NCI-H345 treated with DMSO at 0.1 percent for 48 hours (cell line): ENCODE results near the gene VASH2.
"Not testable (repeated sequence)": the region's sequence is repeated elsewhere in the genome, so short reads cannot be mapped to it uniquely, and the experiment has no call there.

Experiments
- DNase-seq: peaks from one replicate; lab custom pipeline; 2025; ENCODE audit not compliant: unreplicated experiment; lab: John Stamatoyannopoulos, UW

The VASH2 gene

DNA sequence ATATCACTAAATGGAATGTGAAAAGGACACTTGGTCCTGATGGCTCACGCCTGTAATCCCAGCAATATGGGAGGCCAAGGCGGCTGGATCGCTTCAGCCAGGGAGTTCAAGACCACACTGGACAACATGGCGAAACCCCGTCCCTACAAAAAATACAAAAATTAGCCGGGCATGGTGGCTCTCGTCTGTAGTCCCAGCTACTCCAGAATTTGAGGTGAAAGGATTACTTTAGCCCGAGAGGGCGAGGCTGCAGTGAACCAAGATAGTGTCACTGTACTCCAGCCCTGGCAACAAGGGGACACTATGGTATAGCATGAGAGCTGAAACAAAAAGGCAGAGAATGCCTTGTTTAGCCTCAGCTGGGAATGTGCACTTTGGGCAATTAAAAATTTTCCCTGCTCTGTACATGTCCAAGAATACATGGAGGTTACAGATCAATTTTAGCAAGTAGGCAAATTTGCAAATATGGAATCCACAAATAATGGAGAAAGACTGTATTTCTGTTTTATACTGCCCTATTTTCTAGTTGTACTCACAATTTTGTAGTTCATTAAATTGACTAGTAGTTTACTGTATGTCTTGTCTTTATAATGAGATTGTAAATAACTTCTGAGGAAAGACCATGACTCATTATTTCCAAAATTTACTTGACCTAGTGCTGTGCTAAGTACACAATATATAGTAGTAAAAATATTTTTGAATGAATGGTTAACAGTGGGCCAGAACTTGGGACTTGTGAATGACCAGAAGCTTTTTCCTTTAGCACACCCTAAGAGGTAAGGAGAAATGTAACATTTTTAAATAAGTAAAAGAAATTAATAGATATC, 67.3 kb downstream of the VASH2 start:
- no peak for DNase-seq

DNA sequence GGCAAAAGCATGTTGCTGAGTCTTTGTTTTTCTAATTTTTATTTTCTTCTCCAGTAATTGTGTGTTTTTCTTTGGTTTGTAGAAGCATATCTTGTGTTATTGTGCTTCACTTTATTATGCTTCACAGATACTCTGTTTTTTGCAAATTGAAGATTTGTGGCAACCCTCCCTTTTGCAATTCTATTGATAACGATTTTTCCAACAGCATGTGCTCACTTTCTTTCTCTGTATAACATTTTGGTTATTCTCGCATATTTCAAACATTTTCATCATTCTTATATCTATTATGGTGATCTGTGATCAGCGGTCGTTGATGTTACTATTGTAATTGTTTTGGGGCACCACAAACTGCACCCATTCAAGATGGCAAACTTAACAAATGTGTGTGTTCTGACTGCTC, 69.1 kb downstream of the VASH2 start:
- no peak for DNase-seq

DNA sequence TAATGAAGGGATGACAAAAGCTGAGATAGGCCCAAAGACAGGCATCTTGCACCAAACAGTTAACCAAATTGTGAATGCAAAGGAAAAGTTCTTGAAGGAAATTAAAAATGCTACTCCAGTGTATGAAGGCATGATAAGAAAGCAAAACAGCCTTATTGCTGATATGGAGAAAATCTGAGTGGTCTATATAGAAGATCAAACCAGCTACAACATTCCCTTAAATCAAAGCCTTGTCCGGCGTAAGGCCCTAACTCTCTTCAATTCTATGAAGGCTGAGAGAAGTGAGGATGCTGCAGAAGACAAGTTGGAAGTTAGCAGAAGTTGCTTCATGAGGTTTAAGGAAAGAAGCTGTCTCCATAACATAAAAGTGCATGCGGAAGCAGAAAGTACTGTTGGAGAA, 69.7 kb downstream of the VASH2 start:
- no peak for DNase-seq

DNA sequence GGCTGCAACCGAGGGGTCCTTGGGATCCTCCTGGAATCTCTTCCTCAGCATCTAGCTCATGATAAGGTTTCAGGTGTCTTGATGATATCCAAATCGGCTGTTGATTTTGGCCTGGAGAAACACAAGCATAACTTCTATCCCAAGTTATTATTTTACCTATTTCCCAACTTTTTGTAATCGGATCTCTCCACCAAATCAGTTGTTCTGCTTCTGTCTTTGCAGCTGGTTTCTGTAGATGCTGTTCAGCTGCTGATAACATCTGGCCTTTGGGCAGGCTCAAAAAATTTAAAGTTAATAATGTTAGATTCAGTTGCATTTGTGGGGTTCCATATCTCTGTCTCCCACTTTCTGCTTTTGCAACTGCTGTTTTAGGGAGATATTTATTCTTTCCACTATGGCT, 76.7 kb downstream of the VASH2 start:
- not testable (repeated sequence) for DNase-seq

DNA sequence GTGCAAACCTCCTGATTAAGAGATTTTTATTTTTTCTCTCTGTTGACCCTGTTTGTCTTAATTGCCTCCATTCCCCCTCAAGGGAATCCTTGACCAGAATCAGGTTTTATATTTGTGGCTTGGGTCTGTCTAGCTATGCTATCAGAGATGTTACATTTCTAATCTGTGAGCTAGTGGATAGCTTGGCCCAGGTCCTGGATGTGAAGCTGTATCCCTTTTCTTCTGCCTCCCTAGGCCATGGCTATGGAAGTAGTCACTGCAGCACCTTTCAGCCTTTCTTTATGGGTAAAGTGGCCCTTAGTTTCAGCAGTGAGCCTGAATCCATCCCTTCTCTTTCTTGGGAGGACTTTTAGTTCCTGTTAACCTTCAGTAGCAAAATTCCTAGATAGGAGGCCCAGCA, 82.3 kb downstream of the VASH2 start:
- no peak for DNase-seq

DNA sequence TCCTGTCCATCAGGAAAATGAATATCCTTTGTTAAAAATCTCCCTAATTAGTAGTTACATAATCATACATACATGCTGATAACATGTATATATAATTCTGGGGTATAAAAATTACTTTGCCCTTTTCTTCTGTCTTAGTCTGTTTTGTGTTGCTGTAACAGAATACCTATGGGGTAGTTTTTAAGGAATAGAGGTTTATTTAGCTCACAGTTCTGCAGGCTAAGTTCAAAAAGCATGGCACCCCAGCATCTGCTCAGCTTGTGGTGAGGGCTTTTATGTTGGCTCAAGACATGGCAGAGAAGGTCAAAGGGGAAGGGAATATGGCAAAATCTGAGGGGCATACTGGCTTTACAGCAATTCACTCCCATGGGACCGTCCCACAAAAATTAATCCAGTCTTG, 84.4 kb downstream of the VASH2 start:
- no peak for DNase-seq

DNA sequence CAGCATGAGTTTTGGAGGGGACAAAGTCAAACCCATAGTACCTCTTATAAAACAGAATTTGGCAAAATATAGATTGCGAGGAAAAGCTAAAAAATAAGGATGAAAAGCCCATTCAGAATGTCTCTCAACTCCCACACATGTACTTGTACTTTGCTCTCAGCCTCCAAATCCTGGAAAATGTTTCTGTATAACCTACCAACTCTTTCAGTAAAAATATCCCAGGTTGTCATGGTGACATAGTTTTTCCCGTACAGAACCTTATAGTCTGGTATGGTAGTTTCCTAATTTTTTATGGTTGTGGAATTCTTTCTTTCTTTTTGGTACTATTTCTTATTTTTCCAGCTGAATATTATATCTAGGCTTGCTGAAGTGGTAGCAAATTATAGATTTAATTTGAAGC, 85.2 kb downstream of the VASH2 start:
- no peak for DNase-seq
